Measurements from ENCODE around the gene SAMD3.
"Not testable (repeated sequence)": the region's sequence is repeated elsewhere in the genome, so short reads cannot be mapped to it uniquely, and the experiment has no call there.

The SAMD3 gene

GRCh38 chr6:130252527-130253237 lies 29.9 kb upstream of the SAMD3 start:
- no peak for DNase-seq (ENCODE audit: insufficient read length, low spot score)
- TF ChIP-seq, protein P1, sequence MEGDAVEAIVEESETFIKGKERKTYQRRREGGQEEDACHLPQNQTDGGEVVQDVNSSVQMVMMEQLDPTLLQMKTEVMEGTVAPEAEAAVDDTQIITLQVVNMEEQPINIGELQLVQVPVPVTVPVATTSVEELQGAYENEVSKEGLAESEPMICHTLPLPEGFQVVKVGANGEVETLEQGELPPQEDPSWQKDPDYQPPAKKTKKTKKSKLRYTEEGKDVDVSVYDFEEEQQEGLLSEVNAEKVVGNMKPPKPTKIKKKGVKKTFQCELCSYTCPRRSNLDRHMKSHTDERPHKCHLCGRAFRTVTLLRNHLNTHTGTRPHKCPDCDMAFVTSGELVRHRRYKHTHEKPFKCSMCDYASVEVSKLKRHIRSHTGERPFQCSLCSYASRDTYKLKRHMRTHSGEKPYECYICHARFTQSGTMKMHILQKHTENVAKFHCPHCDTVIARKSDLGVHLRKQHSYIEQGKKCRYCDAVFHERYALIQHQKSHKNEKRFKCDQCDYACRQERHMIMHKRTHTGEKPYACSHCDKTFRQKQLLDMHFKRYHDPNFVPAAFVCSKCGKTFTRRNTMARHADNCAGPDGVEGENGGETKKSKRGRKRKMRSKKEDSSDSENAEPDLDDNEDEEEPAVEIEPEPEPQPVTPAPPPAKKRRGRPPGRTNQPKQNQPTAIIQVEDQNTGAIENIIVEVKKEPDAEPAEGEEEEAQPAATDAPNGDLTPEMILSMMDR (IDR thresholded peaks at IDR 0.05; ENCODE audit: insufficient read depth, missing control alignments) = no peak
- no peak for FAIRE-seq

DNA sequence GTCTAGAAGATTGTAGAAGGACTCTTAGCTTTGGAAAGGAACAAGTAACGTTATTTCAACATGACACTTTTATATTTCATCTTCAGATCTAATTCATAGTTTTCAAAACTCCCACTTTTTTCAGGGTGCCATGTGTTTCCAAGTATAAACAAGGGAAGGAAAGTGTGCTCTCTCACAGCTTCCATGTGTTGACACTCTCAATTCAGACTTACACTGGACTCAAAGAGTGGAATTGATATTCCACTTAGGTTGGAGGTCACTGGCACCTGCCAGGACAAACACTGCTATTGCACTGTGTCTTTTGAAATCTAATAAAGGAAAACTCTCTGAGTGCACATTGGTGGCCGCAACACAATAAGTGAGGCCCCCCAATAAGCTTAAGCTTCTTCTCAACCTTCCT lies 22.5 kb upstream of the SAMD3 start:
- FAIRE-seq (no peak), DNase-seq (ENCODE audit: insufficient read length, low spot score) (no peak)
- TF ChIP-seq, protein P1 (IDR thresholded peaks at IDR 0.05; ENCODE audit: insufficient read depth, missing control alignments) = no peak

GRCh38 chr6:130244728-130245127 lies 22.0 kb upstream of the SAMD3 start:
- FAIRE-seq = no peak
- TF ChIP-seq, protein P1 (IDR thresholded peaks at IDR 0.05; ENCODE audit: insufficient read depth, missing control alignments) = no peak

DNA sequence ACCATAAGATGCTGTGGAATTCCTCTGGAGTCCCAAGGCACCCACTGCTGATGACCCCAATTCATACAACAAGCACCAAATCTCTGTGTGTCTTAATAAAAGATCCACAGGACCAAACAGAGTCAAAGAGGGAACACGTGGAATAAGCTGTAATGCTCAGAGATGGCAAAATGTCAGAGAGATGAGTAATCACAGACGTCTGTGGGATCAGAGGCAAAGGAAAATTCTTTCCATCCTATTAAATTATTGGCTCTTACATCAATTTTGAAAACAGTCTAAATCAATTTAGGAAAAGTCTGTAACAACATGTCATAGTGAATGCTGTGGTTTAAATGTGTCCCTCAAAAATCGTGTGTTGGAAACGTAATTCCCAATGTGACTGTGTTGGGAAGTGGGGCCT lies 17.5 kb upstream of the SAMD3 start:
- TF ChIP-seq, protein P1 (IDR thresholded peaks at IDR 0.05; ENCODE audit: insufficient read depth, missing control alignments) = no peak
- FAIRE-seq = no peak

More at GRCh38 chr6:130244728-130245127, 22.0 kb upstream of the SAMD3 start:
- no peak for DNase-seq (ENCODE audit: insufficient read length, low spot score)

GRCh38 chr6:130239755-130240154 lies 17.0 kb upstream of the SAMD3 start:
- TF ChIP-seq, protein P1 (IDR thresholded peaks at IDR 0.05; ENCODE audit: insufficient read depth, missing control alignments) = no peak
- FAIRE-seq = no peak
- no peak for DNase-seq (ENCODE audit: insufficient read length, low spot score)

More for the DNA sequence above, 17.5 kb upstream of the SAMD3 start:
- DNase-seq (ENCODE audit: insufficient read length, low spot score) = no peak

DNA sequence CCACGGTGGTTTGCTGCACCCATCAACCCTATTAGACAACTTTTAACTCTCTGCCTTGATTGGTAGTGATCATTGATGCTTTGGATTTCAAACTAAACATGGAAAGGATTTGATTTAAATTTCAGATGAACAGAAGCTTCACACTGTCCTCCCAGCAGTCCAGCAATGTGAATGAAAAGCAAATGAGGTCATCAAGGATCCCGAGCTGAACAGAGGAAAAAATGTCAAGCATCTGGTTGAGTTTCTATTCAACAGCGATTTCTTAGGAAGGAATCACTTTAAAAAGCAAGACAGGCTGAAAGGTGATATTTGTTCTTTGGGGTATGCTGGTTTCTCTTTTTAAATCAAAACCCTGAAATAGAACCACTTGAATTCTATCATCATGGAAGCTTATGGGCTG lies 10.6 kb upstream of the SAMD3 start:
- DNase-seq (ENCODE audit: insufficient read length, low spot score) = no peak
- TF ChIP-seq, protein P1 (IDR thresholded peaks at IDR 0.05; ENCODE audit: insufficient read depth, missing control alignments) = no peak

DNA sequence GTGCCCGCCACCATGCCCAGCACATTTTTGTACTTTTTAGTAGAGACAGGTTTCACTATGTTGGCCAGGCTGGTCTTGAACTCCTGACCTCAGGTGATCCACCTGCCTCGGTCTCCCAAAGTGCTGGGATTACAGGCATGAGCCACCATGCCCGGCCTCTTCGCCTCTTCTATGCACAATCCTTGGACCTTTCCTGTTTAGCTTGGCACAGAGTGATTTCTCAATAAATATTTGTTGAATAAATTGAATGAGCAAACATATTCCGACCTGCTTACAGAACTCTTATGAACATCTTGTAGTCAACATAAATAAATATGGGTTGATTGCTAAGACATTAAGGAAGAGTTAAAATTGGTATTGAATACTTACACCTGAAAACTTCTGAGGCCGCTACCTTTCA lies 7.8 kb upstream of the SAMD3 start:
- not testable (repeated sequence) for DNase-seq (ENCODE audit: insufficient read length, low spot score); FAIRE-seq

More for the DNA sequence above, 10.6 kb upstream of the SAMD3 start:
- no peak for FAIRE-seq

Measured in D721Med (cell line).